Endothelial cell of umbilical vein (primary cell): Measurements from ENCODE around the gene PLXNA4. TPM values are rescaled to one million over a fixed set of nuclear protein-coding genes. Genes with fewer than 3 reads are reported as not detected.

Experiments
- BruUV-seq: library from RNA; stranded (reverse); fragments of 400-500 nt; replicated peaks from 2 replicates; lab custom pipeline; 2021; lab: Mats Ljungman, UMichigan
- CTCF ChIA-PET: fragments of 300-600, 350-600 bp; sonication (Branson Sonifier 250); formaldehyde crosslinking; loops from one replicate; lab custom pipeline; 2021; ENCODE audit warnings: antibody characterized with exemption, inconsistent platforms; lab: Charles Lee
- POLR2A ChIA-PET: fragments of 300-600, 350-600 bp; sonication (Branson Sonifier 250); formaldehyde crosslinking; loops from one replicate; lab custom pipeline; 2021; ENCODE audit warnings: antibody characterized with exemption, inconsistent platforms; lab: Charles Lee
- DNase-seq: peaks from one replicate; pipeline ENCODE4 v3.0.0-alpha.2; 2011; ENCODE audit warnings: low read depth, low spot score
- FAIRE-seq: peaks from 2 replicates; lab custom pipeline; 2011; peaks lifted over from hg19 to GRCh38; lab: Jason Lieb, UNC
- H2AFZ ChIP-seq: 2 replicates; pipeline ENCODE4 v1.6.0; 2012; ENCODE audit warnings: low read depth, low read length, control low read depth, inconsistent platforms
- H3K27ac ChIP-seq: 2 replicates; pipeline ENCODE4 v1.5.1; 2011; ENCODE audit warnings: low read depth, mild to moderate bottlenecking, control low read depth, low read length, moderate library complexity; ENCODE audit not compliant: insufficient read depth
- H3K27me3 ChIP-seq, 2 experiments: 2 replicates each; pipeline versions ENCODE4 v1.6.0 to v1.6.1; 2011; ENCODE audit warnings: low read length in 2 of 2, mixed read lengths in 1 of 2; ENCODE audit not compliant: control insufficient read depth in 2 of 2, insufficient read depth in 2 of 2
- H3K36me3 ChIP-seq, 2 experiments: 2 replicates in 1 of 2; 3 replicates in 1 of 2; pipeline ENCODE4 v1.5.1; 2011; ENCODE audit warnings: low read length in 2 of 2, mild to moderate bottlenecking in 1 of 2, moderate library complexity in 1 of 2; ENCODE audit not compliant: control insufficient read depth in 2 of 2, insufficient read depth in 2 of 2; ENCODE audit errors: extremely low read depth in 1 of 2
- H3K4me1 ChIP-seq: 3 replicates; pipeline ENCODE4 v1.5.1; 2011; ENCODE audit warnings: mild to moderate bottlenecking, low read length; ENCODE audit not compliant: control insufficient read depth, insufficient read depth; ENCODE audit errors: extremely low read depth
- H3K4me2 ChIP-seq: 2 replicates; pipeline ENCODE4 v1.6.1; 2011; ENCODE audit warnings: low read length, control low read depth, mixed read lengths; ENCODE audit not compliant: insufficient read depth
- H3K4me3 ChIP-seq, 3 experiments: fragments of 200-600 bp in 1 of 3; sonication (generic), shearing (Covaris generic) in 1 of 3; replicated peaks in 1 of 3; 2 replicates each; pipeline ENCODE4 v1.5.1; 2011 to 2016; ENCODE audit warnings: control low read depth in 3 of 3, low read length in 3 of 3, mild to moderate bottlenecking in 2 of 3, inconsistent platforms in 1 of 3, low read depth in 1 of 3, moderate library complexity in 1 of 3; ENCODE audit not compliant: insufficient read depth in 1 of 3
- H3K79me2 ChIP-seq: 2 replicates; pipeline ENCODE4 v1.6.0; 2012; ENCODE audit warnings: low read length, inconsistent platforms; ENCODE audit not compliant: control insufficient read depth, insufficient read depth
- H3K9ac ChIP-seq: replicated peaks from 2 replicates; pipeline ENCODE3; 2011; ENCODE audit warnings: low read length, control low read depth; ENCODE audit not compliant: insufficient read depth; ENCODE audit errors: extremely low read depth
- H3K9me1 ChIP-seq: replicated peaks from 3 replicates; pipeline ENCODE4 v1.6.0; 2011; ENCODE audit warnings: mild to moderate bottlenecking, low read length; ENCODE audit not compliant: control insufficient read depth, insufficient read depth; ENCODE audit errors: extremely low read depth
- H3K9me3 ChIP-seq: replicated peaks from 2 replicates; pipeline ENCODE4 v1.5.1; 2012; ENCODE audit warnings: low read length, inconsistent platforms; ENCODE audit not compliant: control insufficient read depth, insufficient read depth
- H4K20me1 ChIP-seq: replicated peaks from 2 replicates; pipeline ENCODE3; 2011; ENCODE audit warnings: mild to moderate bottlenecking, low read length; ENCODE audit not compliant: control insufficient read depth, insufficient read depth; ENCODE audit errors: extremely low read depth
- CTCF ChIP-seq, 2 donors: IDR thresholded peaks; 1 replicate in 1 of 2; 2 replicates in 1 of 2; pipeline ENCODE4 v1.5.1; 2011; ENCODE audit warnings: low read length in 2 of 2, mild to moderate bottlenecking in 2 of 2, moderate library complexity in 2 of 2, control low read depth in 1 of 2, inconsistent platforms in 1 of 2, low read depth in 1 of 2; ENCODE audit not compliant: insufficient read depth in 1 of 2; ENCODE audit errors: extremely low read depth in 1 of 2
- EZH2 ChIP-seq: IDR thresholded peaks from 2 replicates; pipeline ENCODE4 v1.6.1; 2012; ENCODE audit warnings: borderline replicate concordance, low read depth, mild to moderate bottlenecking, moderate library complexity, low read length, inconsistent platforms; ENCODE audit not compliant: severe bottlenecking
- FOS ChIP-seq: IDR thresholded peaks from 2 replicates; pipeline ENCODE4 v1.6.1; 2011; ENCODE audit warnings: mild to moderate bottlenecking, low read length, moderate library complexity, borderline replicate concordance; ENCODE audit not compliant: insufficient read depth
- GATA2 ChIP-seq: IDR thresholded peaks from 2 replicates; pipeline ENCODE4 v1.7.0; 2011; ENCODE audit warnings: low read depth, mild to moderate bottlenecking, moderate library complexity, mixed read lengths, low read length; ENCODE audit not compliant: insufficient read length, insufficient read depth
- JUN ChIP-seq: IDR thresholded peaks from 2 replicates; pipeline ENCODE4 v1.6.1; 2011; ENCODE audit warnings: borderline replicate concordance, low read depth; ENCODE audit not compliant: insufficient read length, insufficient read depth
- MAX ChIP-seq: IDR thresholded peaks from 2 replicates; pipeline ENCODE4 v1.6.1; 2011; ENCODE audit not compliant: insufficient read depth, insufficient read length
- MYC ChIP-seq: IDR thresholded peaks from one replicate; pipeline ENCODE4 v1.6.1; 2011; ENCODE audit warnings: mild to moderate bottlenecking, low read depth, low read length
- POLR2A ChIP-seq: IDR thresholded peaks from 2 replicates; pipeline ENCODE4 v1.6.1; 2012; ENCODE audit warnings: low read depth, mild to moderate bottlenecking, control low read depth, low read length
- POLR2AphosphoS5 ChIP-seq: IDR thresholded peaks from 2 replicates; pipeline ENCODE4 v1.6.1; 2012; ENCODE audit warnings: low read depth, mild to moderate bottlenecking, control low read depth, low read length, moderate library complexity; ENCODE audit not compliant: insufficient read depth
- dilution Hi-C: fragments of 300-500 bp; cut with MboI; formaldehyde crosslinking; loops from one replicate; pipeline ENCODE4 v1.15.0; 2019; ENCODE audit warnings: low sequenced_read_pairs; ENCODE audit not compliant: extremely low pct_ligation_motif_present
- intact Hi-C: fragments of 100-400 bp; cut with micrococcal nuclease; formaldehyde crosslinking; loops from one replicate; pipeline ENCODE4 v1.10.0; 2022
- polyA plus RNA-seq, 4 experiments: library from polyadenylated mRNA; depleted of rRNA in 3 of 4; stranded (reverse) in 3 of 4; unstranded in 1 of 4; fragments of >200 nt; gene quantifications; 2 replicates each; pipeline versions ENCODE4 v1.2.1 to v1.2.3, GENCODE V29; 2011 to 2012; ENCODE audit warnings: missing spikeins in 1 of 4
- total RNA-seq: library from RNA; stranded (reverse); gene quantifications from 2 replicates; pipeline ENCODE4 v1.2.3, GENCODE V29; 2021

Gene PLXNA4
- total and polyA plus RNA-seq, 2 donors (not counting 3 experiments of a cell fraction or from before 2014, with no cell fraction given): 12.1 to 20.4 TPM

- intact Hi-C loops: no loop called here
- Histone ChIP-seq H3K79me2 (no peaks in the 10 kb centered on the region), H3K9me1 (no peaks in the 10 kb centered on the region), H3K4me3 (no peak overlapping the region), H4K20me1 (no peaks in the 10 kb centered on the region), H3K27ac (no peak overlapping the region), H3K4me2 (no peak overlapping the region), H3K36me3 (no peaks in the 10 kb centered on the region), H3K4me1 (no peaks in the 10 kb centered on the region), H2AFZ (no peak overlapping the region), H3K27me3 (no peaks in the 10 kb centered on the region), H3K9me3 (no peaks in the 10 kb centered on the region), H3K9ac (no peak overlapping the region)
- BruUV-seq: no TSS peak
- ChIA-PET POLR2A (no interaction called here), CTCF (no interaction called here)
- FAIRE-seq (no peak), DNase-seq (no peak)
- TF ChIP-seq GATA2 (no peak), MYC (no peak), JUN (no peak), POLR2A (no peak), CTCF (IDR thresholded peaks at IDR 0.05; ENCODE audit: extremely low read depth in 1 of 2, insufficient read depth in 1 of 2, low read depth in 1 of 2, low read length in 2 of 2) (no peak), MAX (no peak), POLR2AphosphoS5 (no peak), EZH2 (no peak), FOS (no peak)
- dilution Hi-C loops: no loop called here
Measured at GRCh38 chr7:132443761-132444520, 132.3 kb downstream of the PLXNA4 start.
